B cell (primary cell): Measurements from ENCODE around the gene EPHB3. TPM values are rescaled to one million over a fixed set of nuclear protein-coding genes. Genes with fewer than 3 reads are reported as not detected.

Experiments
- ATAC-seq: fragments of 200-7000 bp; cut with Tn5 transposase; one replicate; pipeline ENCODE4 v1.10.0; 2021; ENCODE audit warnings: low read depth, mild to moderate bottlenecking, moderate number of reproducible peaks, moderate library complexity
- CTCF ChIA-PET: fragments of 350-600 bp; sonication (Branson Sonifier 250); formaldehyde crosslinking; loops from one replicate; lab custom pipeline; 2021; ENCODE audit warnings: antibody characterized with exemption, inconsistent platforms; lab: Charles Lee
- POLR2A ChIA-PET: fragments of 350-600 bp; sonication (Branson Sonifier 250); formaldehyde crosslinking; loops from one replicate; lab custom pipeline; 2021; ENCODE audit warnings: antibody characterized with exemption; lab: Charles Lee
- DNase-seq: peaks from one replicate; pipeline ENCODE4 v3.0.0; 2013
- H2AFZ ChIP-seq: 2 replicates; pipeline ENCODE4 v1.6.1; 2012; ENCODE audit warnings: mild to moderate bottlenecking, low read depth, low read length; ENCODE audit not compliant: insufficient read depth, poor library complexity, severe bottlenecking
- H3K27ac ChIP-seq, 2 donors: 1 replicate in 1 of 2; 2 replicates in 1 of 2; pipeline ENCODE4 v1.5.1; 2012 to 2013; ENCODE audit warnings: low read length in 2 of 2, mild to moderate bottlenecking in 2 of 2, moderate library complexity in 1 of 2
- H3K27me3 ChIP-seq, 4 experiments: fragments of 200-600 bp in 1 of 4; sonication (generic) in 1 of 4; replicated peaks in 1 of 4; 1 replicate in 2 of 4; 2 replicates in 2 of 4; pipeline versions ENCODE4 v1.6.1 to v1.7.0; 2013 to 2016; ENCODE audit warnings: low read length in 3 of 4, mild to moderate bottlenecking in 2 of 4, mixed read lengths in 1 of 4, moderate library complexity in 1 of 4; ENCODE audit not compliant: insufficient read depth in 4 of 4, control insufficient read depth in 3 of 4; ENCODE audit errors: control extremely low read depth in 1 of 4
- H3K36me3 ChIP-seq, 2 experiments: replicated peaks in 1 of 2; 1 replicate in 1 of 2; 2 replicates in 1 of 2; pipeline versions ENCODE4 v1.6.1 to v1.7.1; 2013; ENCODE audit warnings: low read length in 1 of 2; ENCODE audit not compliant: insufficient read depth in 2 of 2, control insufficient read depth in 1 of 2; ENCODE audit errors: control extremely low read depth in 1 of 2, extremely low read depth in 1 of 2
- H3K4me1 ChIP-seq, 2 donors: fragments of 200-600 bp in 1 of 2; sonication (generic) in 1 of 2; 1 replicate in 1 of 2; 2 replicates in 1 of 2; pipeline versions ENCODE4 v1.5.1 to v1.6.1; 2013 to 2017; ENCODE audit warnings: low read length in 2 of 2; ENCODE audit not compliant: control insufficient read depth in 2 of 2, insufficient read depth in 2 of 2
- H3K4me2 ChIP-seq: replicated peaks from 2 replicates; pipeline ENCODE3; 2012; ENCODE audit warnings: mild to moderate bottlenecking, low read depth, low read length; ENCODE audit not compliant: poor library complexity, severe bottlenecking
- H3K4me3 ChIP-seq, 5 experiments: fragments of 200-600 bp in 1 of 5; sonication (generic) in 1 of 5; 1 replicate in 3 of 5; 2 replicates in 2 of 5; pipeline versions ENCODE4 v1.5.1 to v1.7.0; 2011 to 2016; ENCODE audit warnings: low read length in 4 of 5, mild to moderate bottlenecking in 4 of 5, low read depth in 2 of 5, control low read depth in 1 of 5, moderate library complexity in 1 of 5; ENCODE audit not compliant: insufficient read depth in 1 of 5; ENCODE audit errors: control extremely low read depth in 1 of 5, extremely low read depth in 1 of 5
- H3K79me2 ChIP-seq: fragments of 200-600 bp; sonication (generic); one replicate; pipeline ENCODE4 v1.6.0; 2016; ENCODE audit warnings: low read length; ENCODE audit not compliant: control insufficient read depth, insufficient read depth
- H3K9ac ChIP-seq: fragments of 200-600 bp; sonication (generic); 2 replicates; pipeline ENCODE4 v1.6.1; 2017; ENCODE audit warnings: mild to moderate bottlenecking, low read length, moderate library complexity
- H3K9me3 ChIP-seq, 3 donors: one replicate each; pipeline versions ENCODE4 v1.6.1 to v1.7.1; 2013; ENCODE audit warnings: low read length in 2 of 3; ENCODE audit not compliant: control insufficient read depth in 2 of 3, insufficient read depth in 1 of 3; ENCODE audit errors: control extremely low read depth in 1 of 3
- H4K20me1 ChIP-seq: 2 replicates; pipeline ENCODE4 v1.6.0; 2012; ENCODE audit warnings: mild to moderate bottlenecking, low read length; ENCODE audit not compliant: insufficient read depth, control insufficient read depth, poor library complexity, severe bottlenecking
- H3K27ac Mint-ChIP-seq: one replicate; pipeline ENCODE4 v1.8.0; 2021; ENCODE audit warnings: mixed read lengths
- H3K27me3 Mint-ChIP-seq: one replicate; pipeline ENCODE4 v1.8.0; 2021; ENCODE audit warnings: mixed read lengths
- H3K4me1 Mint-ChIP-seq: one replicate; pipeline ENCODE4 v1.8.0; 2021; ENCODE audit warnings: mixed read lengths
- H3K4me3 Mint-ChIP-seq: one replicate; pipeline ENCODE4 v1.8.0; 2021; ENCODE audit warnings: mixed read lengths
- H3K9me3 Mint-ChIP-seq: one replicate; pipeline ENCODE4 v1.8.0; 2022; ENCODE audit warnings: mixed read lengths; ENCODE audit not compliant: insufficient read depth
- CTCF ChIP-seq: fragments of 200-600 bp; IDR thresholded peaks from one replicate; pipeline ENCODE4 v1.8.0; 2022; ENCODE audit warnings: antibody characterized with exemption, mild to moderate bottlenecking
- EZH2 ChIP-seq: IDR thresholded peaks from 2 replicates; pipeline ENCODE4 v1.6.1; 2012; ENCODE audit warnings: borderline replicate concordance, low read depth, mild to moderate bottlenecking, moderate library complexity, low read length; ENCODE audit not compliant: insufficient read depth, poor library complexity, severe bottlenecking
- WGBS: methylation state at CpG from one replicate; pipeline ENCODE4 v1.1.5; 2013; ENCODE audit warnings: missing lambda C conversion rate; ENCODE audit not compliant: insufficient coverage; 5-methylcytosine and 5-hydroxymethylcytosine counted together
- intact Hi-C: fragments of 100-400 bp; cut with micrococcal nuclease; formaldehyde crosslinking; loops from one replicate; pipeline ENCODE4 v1.10.0; 2022
- polyA plus RNA-seq: library from polyadenylated mRNA; depleted of rRNA; stranded (reverse); fragments of >200 nt; gene quantifications from 2 replicates; pipeline ENCODE4 v1.2.3, GENCODE V29; 2012
- total RNA-seq, 2 donors: library from RNA; stranded (reverse); fragments of 120-200 nt in 1 of 2; gene quantifications; 1 replicate in 1 of 2; 2 replicates in 1 of 2; pipeline versions ENCODE4 v1.2.3 to v1.2.4, GENCODE V29; 2013 to 2022

The EPHB3 gene
- total and polyA plus RNA-seq, 2 donors (not counting 1 experiment from before 2014, with no cell fraction given): 0.06 to 0.07 TPM

- Histone ChIP-seq H3K79me2 (no peaks in the 10 kb centered on the region), H3K9ac (no peak overlapping the region), H3K36me3 (no peaks in the 10 kb centered on the region), H3K4me2 (no peak overlapping the region), H2AFZ (no peak overlapping the region), H3K4me1 (peaks cover 15 to 17% of the 10 kb centered on the region in 2 donors), H3K27me3 (peaks cover 0 to 43% (median 9%) of the 10 kb centered on the region in 4 experiments), H3K9me3 (peaks cover 0 to 3% (median 0%) of the 10 kb centered on the region in 3 donors), H3K27ac (no peak overlapping the region), H4K20me1 (no peaks in the 10 kb centered on the region), H3K4me3 (no peak overlapping the region)
- peaks cover 26% of the 10 kb centered on the region for H3K27me3 Mint-ChIP-seq
- H3K4me3 Mint-ChIP-seq: no peak overlapping the region
- no peak for ATAC-seq
- ChIA-PET POLR2A (no interaction called here), CTCF (interaction anchor here (0.6 kb wide), 1 partner anchor 211 kb away, joined by 3 read pairs; no protein-coding TSS in a partner anchor)
- 82% methylated on average over 9 of the region's 14 CpGs for WGBS
- DNase-seq: no peak
- intact Hi-C loops: no loop called here
- H3K27ac Mint-ChIP-seq: no peak overlapping the region
- no peak for TF ChIP-seq EZH2
- no peak for TF ChIP-seq CTCF
- peaks cover 5% of the 10 kb centered on the region for H3K4me1 Mint-ChIP-seq
- H3K9me3 Mint-ChIP-seq: no peaks in the 10 kb centered on the region
Observed at GRCh38 chr3:184566441-184567414, 5.1 kb downstream of the EPHB3 start.
